GM19238 (cell line): ENCODE measurements around the gene LRRTM2.
"Not testable (repeated sequence)": the region's sequence is repeated elsewhere in the genome, so short reads cannot be mapped to it uniquely, and the experiment has no call there.

Experiments
- DNase-seq: peaks from one replicate; pipeline ENCODE4 v3.0.0; 2011; ENCODE audit warnings: low spot score; ENCODE audit not compliant: insufficient read length

The LRRTM2 gene

DNA sequence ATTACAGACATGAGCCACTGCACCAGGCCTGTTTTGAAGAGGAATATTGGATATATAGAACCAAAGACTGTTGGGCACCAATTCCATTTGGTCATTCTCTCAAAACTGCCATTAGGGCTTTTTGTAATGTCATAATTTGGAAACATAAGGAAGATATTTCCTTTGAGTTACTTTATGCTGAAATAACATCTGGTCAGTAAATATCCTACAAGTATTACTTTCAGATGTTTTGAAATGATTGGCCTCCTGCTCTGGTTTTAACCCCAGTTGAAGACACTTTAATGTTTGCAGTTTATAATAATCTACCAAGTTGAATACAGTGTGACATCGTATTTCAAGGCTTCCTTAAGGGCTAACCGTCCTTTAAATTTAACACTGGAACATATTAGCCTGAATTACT is 33.6 kb downstream of the LRRTM2 start:
- DNase-seq, result no peak

GRCh38 chr5:138840103-138840502 is 35.0 kb downstream of the LRRTM2 start:
- DNase-seq, result no peak

DNA sequence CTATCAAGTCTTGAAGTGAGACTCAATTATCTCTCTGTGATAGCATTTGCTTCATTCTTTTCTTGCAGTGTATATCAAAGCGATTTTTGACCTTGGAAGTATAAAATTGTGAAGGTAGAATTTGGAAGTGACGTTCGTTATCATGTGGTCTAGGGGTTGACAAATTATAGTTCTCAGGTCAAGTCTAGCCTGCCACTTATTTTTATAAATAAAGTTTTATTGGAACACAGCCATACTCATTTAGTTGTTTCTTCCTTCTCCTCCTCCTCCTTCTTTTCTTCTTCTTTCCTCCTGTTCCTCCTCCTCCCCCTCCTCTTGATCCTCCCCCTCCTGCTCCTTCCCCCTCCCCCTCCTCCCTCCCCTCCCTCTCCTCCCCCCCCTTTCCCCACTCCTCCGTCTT is 38.0 kb downstream of the LRRTM2 start:
- DNase-seq, result no peak

DNA sequence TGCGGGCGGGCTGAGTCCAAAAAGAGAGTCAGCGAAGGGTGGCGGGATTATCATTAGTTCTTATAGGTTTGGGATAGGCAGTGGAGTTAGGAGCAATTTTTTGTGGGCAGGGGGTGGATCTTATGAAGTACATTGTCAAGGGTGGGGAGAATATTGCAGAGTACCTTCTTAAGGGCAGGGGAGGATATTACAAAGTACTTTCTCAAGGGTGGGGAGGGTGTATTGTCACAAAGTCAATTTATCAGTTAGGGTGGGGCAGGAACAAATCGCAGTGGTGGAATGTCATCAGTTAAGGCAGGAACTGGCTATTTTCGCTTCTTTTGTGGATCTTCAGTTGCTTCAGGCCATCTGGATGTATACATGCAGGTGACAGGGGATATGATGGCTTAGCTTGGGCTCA is 40.3 kb downstream of the LRRTM2 start:
- not testable (repeated sequence) for DNase-seq

- no peak for DNase-seq
These were observed 41.2 kb downstream of the LRRTM2 start for GRCh38 chr5:138833726-138834480.

DNA sequence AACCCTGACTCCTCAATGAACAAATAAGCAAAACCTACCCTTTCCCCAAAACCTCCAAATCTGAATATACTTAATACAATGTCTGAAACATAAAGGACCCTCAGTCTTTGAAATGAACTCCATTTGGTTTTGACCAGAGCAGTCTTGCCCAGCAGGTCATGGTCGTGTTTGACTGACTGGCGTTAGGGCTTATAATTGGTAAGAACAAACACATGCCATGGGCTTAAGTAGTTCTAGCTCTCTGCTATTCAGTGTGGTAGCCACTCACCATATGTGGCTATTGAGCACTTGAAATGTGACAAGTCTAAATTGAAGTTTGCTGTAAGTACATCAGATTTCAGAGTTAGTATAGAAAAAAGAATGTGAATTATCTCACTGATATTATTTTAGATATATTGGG is 42.1 kb downstream of the LRRTM2 start:
- DNase-seq, result no peak

DNA sequence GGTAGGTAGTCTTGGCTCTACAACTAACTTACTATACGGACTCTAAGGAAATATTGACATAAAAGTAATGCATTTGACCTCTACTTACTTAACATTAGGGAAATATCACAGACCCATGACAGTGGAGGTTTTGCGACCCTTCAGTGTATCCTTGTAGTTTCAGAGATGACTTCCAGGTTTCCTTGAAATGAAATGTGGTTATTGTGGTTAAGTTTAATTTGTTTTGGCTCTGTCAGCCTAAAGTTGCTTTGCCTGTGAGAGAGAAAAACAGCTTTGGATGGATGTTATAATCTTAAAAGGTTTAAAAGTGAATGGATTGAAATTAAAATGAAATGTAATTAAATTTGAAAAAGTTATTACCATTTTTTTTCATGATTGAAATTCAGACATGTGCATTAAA is 42.9 kb downstream of the LRRTM2 start:
- no peak for DNase-seq

- no peak for DNase-seq
These were observed 43.4 kb downstream of the LRRTM2 start for GRCh38 chr5:138831703-138832102.

DNA sequence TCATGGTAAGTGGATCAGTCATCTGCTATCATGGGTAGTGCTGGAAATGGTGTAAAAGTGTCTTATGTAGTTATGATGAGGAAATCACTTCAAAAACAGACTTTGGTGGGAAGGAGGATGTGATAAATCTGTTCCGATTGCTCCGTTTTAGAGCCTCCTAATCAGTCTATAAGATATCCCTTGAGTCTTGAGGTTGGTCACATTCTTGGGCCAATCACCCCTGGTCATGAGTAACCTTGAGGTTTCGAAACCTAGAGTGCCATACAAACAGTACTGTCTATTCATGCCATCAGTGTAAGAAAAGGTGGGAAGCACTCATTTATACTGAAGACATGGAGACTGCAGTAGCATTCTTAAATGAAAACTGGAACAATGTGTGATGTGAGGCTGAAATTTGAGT is 45.8 kb downstream of the LRRTM2 start:
- no peak for DNase-seq

GRCh38 chr5:138828556-138828955 is 46.6 kb downstream of the LRRTM2 start:
- DNase-seq, result no peak

GRCh38 chr5:138824924-138825863 is 49.9 kb downstream of the LRRTM2 start:
- DNase-seq, result peak; percentile 10

DNA sequence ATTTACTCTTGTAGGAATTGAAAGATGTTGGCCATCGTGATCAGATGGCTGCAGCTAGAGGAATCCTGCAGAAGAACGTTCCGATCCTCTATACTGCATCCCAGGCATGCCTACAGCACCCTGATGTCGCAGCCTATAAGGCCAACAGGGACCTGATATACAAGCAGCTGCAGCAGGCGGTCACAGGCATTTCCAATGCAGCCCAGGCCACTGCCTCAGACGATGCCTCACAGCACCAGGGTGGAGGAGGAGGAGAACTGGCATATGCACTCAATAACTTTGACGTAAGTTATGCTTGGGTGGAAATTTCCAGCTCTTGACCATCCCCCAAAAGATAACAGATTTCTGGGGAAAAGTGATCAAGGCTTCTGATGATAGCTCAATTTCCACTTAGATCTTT is 50.6 kb downstream of the LRRTM2 start:
- no peak for DNase-seq

DNA sequence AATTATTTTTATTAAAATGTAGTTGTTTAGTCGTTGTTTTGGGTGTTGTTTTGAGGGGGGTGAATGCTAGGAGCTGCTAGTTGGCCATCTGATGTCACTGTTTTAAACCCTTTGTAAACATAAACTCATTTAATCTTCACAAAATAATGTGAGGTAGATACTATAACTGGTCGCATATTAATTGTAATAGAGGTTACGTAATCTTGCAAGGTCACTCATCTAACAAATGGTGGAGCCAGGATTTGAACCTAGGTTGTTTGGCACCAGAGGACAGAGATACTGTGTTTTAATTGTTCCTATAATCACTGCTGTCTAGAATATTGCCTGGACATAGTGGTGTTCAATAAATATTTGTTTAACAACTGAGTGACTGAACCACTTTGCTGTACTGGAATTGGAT is 54.4 kb downstream of the LRRTM2 start:
- DNase-seq, result no peak

DNA sequence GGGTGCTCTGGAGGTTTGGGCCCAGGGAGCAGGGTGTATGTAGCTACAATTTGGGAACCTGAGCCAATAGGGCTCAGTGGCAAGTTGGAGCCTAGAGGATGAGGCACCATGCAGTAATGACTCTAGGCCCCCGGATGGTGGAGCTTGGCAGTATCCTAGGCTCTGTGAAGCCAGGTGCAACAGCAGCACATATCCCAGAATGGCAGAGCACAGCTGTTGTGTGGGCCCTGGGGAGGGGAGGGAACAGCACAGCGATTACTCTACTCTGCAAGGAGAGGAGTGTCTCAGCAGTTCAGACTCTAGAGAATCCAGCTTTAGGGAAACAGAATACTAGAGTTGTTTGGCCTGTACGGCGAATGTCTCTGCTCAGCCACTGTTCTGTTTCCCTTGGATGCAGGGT is 56.1 kb downstream of the LRRTM2 start:
- no peak for DNase-seq
